A673 (cell line): ENCODE results near the gene WIPF3. TPM values are rescaled to one million over a fixed set of nuclear protein-coding genes. Genes with fewer than 3 reads are reported as not detected.
A peak's percentile ranks its signal among the peaks of the same experiment; 100 is the strongest.

Source experiments
- BruUV-seq: library from RNA; stranded (reverse); fragments of 400-500 nt; replicated peaks from 2 replicates; lab custom pipeline; 2021; lab: Mats Ljungman, UMichigan
- CTCF ChIA-PET: fragments of 300-600 bp; sonication (Branson Sonifier 250); formaldehyde crosslinking; loops from one replicate; lab custom pipeline; 2022; ENCODE audit warnings: antibody characterized with exemption; lab: Charles Lee
- POLR2A ChIA-PET: fragments of 300-600 bp; sonication (Branson Sonifier 250); formaldehyde crosslinking; loops from one replicate; lab custom pipeline; 2022; ENCODE audit warnings: antibody characterized with exemption; ENCODE audit not compliant: low non-redundant PET; lab: Charles Lee
- DNase-seq: peaks from one replicate; pipeline ENCODE4 v3.0.0-alpha.2; 2015; ENCODE audit warnings: low spot score
- H3K27ac ChIP-seq: fragments of 200-600 bp; sonication (generic); 2 replicates; pipeline ENCODE4 v1.5.1; 2016; ENCODE audit warnings: mixed run types, low read depth, mild to moderate bottlenecking, mixed read lengths, antibody characterized with exemption, low read length; ENCODE audit not compliant: poor library complexity, severe bottlenecking
- H3K27me3 ChIP-seq: fragments of 200-600 bp; sonication (generic); replicated peaks from 2 replicates; pipeline ENCODE4 v1.6.1; 2017; ENCODE audit warnings: mixed run types, low read depth, mild to moderate bottlenecking, mixed read lengths, antibody characterized with exemption, low read length; ENCODE audit not compliant: insufficient read depth, poor library complexity
- H3K36me3 ChIP-seq: fragments of 200-600 bp; sonication (generic); 2 replicates; pipeline ENCODE4 v1.6.1; 2016; ENCODE audit warnings: mixed run types, mild to moderate bottlenecking, mixed read lengths, antibody characterized with exemption, low read length; ENCODE audit not compliant: insufficient read depth, poor library complexity, severe bottlenecking
- H3K4me1 ChIP-seq: fragments of 200-600 bp; sonication (generic); 2 replicates; pipeline ENCODE4 v1.6.1; 2017; ENCODE audit warnings: mixed run types, mild to moderate bottlenecking, mixed read lengths, antibody characterized with exemption, low read length; ENCODE audit not compliant: insufficient read depth, poor library complexity, severe bottlenecking
- H3K4me3 ChIP-seq: fragments of 200-600 bp; sonication (generic); 2 replicates; pipeline ENCODE4 v1.5.1; 2016; ENCODE audit warnings: low read depth, mixed run types, mild to moderate bottlenecking, mixed read lengths, low read length; ENCODE audit not compliant: poor library complexity, severe bottlenecking
- H3K9me3 ChIP-seq: fragments of 200-600 bp; sonication (generic); 2 replicates; pipeline ENCODE4 v1.6.1; 2016; ENCODE audit warnings: mixed run types, low read depth, mild to moderate bottlenecking, mixed read lengths, antibody characterized with exemption, low read length; ENCODE audit not compliant: poor library complexity, severe bottlenecking
- CTCF ChIP-seq: fragments of 300-800, 200-600 bp; sonication (generic); conservative IDR thresholded peaks from 2 replicates; pipeline ENCODE4 v1.5.1; 2017; ENCODE audit warnings: low read depth, mild to moderate bottlenecking, antibody characterized with exemption, low read length, moderate library complexity, mixed read lengths
- EZH2 ChIP-seq: fragments of 200-600 bp; sonication (generic); IDR thresholded peaks from 2 replicates; pipeline ENCODE4 v1.6.1; 2017; ENCODE audit warnings: borderline replicate concordance, low read depth, mild to moderate bottlenecking, mixed read lengths, antibody characterized with exemption, low read length; ENCODE audit not compliant: poor library complexity, severe bottlenecking
- intact Hi-C: fragments of 100-400 bp; cut with micrococcal nuclease; formaldehyde crosslinking; loops from one replicate; pipeline ENCODE4 v1.10.0; 2022; ENCODE audit not compliant: unreplicated experiment
- total RNA-seq: library from RNA; stranded (reverse); gene quantifications from 2 replicates; pipeline ENCODE4 v1.2.3, GENCODE V29; 2021

Gene WIPF3
- total RNA-seq, 1 experiment from 2014 or later = 0.21 TPM

- no peak for DNase-seq
Measured at GRCh38 chr7:29783671-29784070, 22.6 kb upstream of the WIPF3 start.

GRCh38 chr7:29793507-29793906 is 12.8 kb upstream of the WIPF3 start:
- H3K27ac ChIP-seq = no peak overlapping the region
- H3K36me3 ChIP-seq = no peaks in the 10 kb centered on the region
- intact Hi-C loops = no loop called here
- no peak for TF ChIP-seq EZH2
- no peak for TF ChIP-seq CTCF
- H3K4me3 ChIP-seq = no peak overlapping the region
- no peaks in the 10 kb centered on the region for H3K27me3 ChIP-seq
- ChIA-PET CTCF (no interaction called here), POLR2A (no interaction called here)
- H3K4me1 ChIP-seq = peaks cover 5% of the 10 kb centered on the region
- H3K9me3 ChIP-seq = peaks cover 8% of the 10 kb centered on the region
- no TSS peak for BruUV-seq
- DNase-seq = no peak

More at GRCh38 chr7:29783671-29784070, 22.6 kb upstream of the WIPF3 start:
- H3K4me1 ChIP-seq = no peaks in the 10 kb centered on the region
- no TSS peak for BruUV-seq
- no peak for TF ChIP-seq CTCF
- TF ChIP-seq EZH2 = no peak
- H3K36me3 ChIP-seq = no peaks in the 10 kb centered on the region
- ChIA-PET POLR2A (no interaction called here), CTCF (no interaction called here)
- H3K9me3 ChIP-seq = no peaks in the 10 kb centered on the region
- intact Hi-C loops = no loop called here
- peaks cover 9% of the 10 kb centered on the region for H3K27me3 ChIP-seq
- no peak overlapping the region for H3K4me3 ChIP-seq
- no peak overlapping the region for H3K27ac ChIP-seq

- peaks cover 5% of the 10 kb centered on the region for H3K4me1 ChIP-seq
- DNase-seq = peak; percentile 61
- no peaks in the 10 kb centered on the region for H3K27me3 ChIP-seq
- POLR2A ChIA-PET = no interaction called here
- peaks cover 8% of the 10 kb centered on the region for H3K9me3 ChIP-seq
- intact Hi-C loops = no loop called here
- no peaks in the 10 kb centered on the region for H3K36me3 ChIP-seq
- BruUV-seq = no TSS peak
- CTCF ChIA-PET = no interaction called here
- no peak overlapping the region for H3K4me3 ChIP-seq
- H3K27ac ChIP-seq = no peak overlapping the region
- TF ChIP-seq CTCF (no peak), EZH2 (no peak)
Measured at GRCh38 chr7:29794959-29795629, 11.2 kb upstream of the WIPF3 start.
